Hippocampal formation (tissue), 2 donors: Measurements from ENCODE around the gene OR4D6.
"Not testable (repeated sequence)": the region's sequence is repeated elsewhere in the genome, so short reads cannot be mapped to it uniquely, and the experiment has no call there.

ENCODE experiments used
- DNase-seq, 2 donors: peaks; one replicate each; lab custom pipeline; 2025; lab: John Stamatoyannopoulos, UW

The OR4D6 gene

DNA sequence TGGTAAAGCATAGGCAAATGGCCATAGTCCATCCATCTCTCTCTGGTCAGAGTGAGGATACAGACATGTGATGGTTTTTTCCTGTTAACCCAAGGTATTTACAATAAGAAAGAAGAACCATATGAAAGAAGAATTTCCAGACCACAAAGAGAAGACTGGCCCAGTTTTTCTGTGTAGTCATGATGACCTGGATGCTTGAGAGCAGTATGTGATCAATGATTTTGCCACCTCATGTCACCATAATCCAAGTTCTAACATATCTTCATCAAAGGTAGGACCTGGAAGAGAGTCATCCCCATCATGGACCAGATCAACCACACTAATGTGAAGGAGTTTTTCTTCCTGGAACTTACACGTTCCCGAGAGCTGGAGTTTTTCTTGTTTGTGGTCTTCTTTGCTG lies at the start of gene OR4D6:
OR4D6 (plus strand) TSS at position 301 of the 400 bp plus-strand sequence; CDS start at position 301, 0 bp downstream.
- no peak for DNase-seq

DNA sequence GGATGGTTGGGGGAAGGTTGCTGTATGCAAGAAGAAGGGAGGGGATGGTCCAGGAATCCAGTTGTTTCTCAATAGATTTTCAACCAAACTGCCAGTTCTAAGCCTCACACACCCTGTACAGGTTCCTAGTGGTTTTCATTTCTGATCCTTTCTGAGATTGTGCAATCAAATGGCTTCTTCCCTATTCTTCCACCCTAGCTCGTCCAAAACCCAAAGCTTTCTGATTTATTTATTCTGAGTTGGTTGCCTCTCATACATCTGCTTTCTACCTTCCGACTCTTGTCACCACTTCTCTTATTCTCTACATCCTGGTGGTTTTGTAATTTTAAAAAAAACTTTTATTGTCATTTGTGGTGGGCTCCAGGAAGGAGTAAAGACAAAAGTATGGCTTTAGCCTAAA lies 43.1 kb upstream of the OR4D6 start:
- DNase-seq, result no peak

DNA sequence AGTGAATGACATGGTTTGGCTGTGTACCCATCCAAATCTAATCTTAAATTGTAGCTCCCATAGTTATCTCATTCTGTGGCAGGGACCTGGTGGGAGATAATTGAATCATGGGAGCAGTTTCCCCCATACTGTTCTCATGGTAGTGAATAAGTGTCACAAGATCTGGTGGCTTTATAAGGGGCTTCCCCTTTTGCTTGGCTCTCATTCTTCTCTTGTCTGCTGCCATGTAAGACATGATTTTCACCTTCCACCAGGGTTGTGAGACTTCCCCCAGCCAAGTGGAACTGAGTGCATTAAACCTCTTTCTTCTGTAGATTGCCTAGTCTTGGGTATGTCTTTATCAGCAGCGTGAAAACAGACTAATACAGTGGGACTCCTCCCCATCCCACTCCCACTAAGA lies 41.6 kb upstream of the OR4D6 start:
- no peak for DNase-seq

DNA sequence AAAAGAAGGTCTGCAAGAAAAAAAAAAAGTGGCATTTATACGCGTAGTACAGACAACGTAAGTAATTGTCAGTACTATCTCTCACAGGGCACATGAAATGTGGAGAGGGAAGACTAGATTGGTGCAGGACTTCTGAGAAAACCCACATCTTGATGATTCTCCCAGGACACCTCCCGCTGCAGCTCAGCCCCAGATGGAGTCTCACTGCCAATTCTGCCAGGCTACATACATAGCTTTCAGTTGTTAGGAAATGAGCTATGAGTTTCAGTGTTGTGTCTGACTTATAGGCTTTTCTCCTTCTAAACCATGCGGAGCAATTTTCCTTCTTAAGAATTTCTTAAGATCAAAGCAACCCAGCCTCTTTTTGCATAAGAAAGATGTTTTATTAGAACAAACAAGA lies 40.1 kb upstream of the OR4D6 start:
- no peak for DNase-seq

DNA sequence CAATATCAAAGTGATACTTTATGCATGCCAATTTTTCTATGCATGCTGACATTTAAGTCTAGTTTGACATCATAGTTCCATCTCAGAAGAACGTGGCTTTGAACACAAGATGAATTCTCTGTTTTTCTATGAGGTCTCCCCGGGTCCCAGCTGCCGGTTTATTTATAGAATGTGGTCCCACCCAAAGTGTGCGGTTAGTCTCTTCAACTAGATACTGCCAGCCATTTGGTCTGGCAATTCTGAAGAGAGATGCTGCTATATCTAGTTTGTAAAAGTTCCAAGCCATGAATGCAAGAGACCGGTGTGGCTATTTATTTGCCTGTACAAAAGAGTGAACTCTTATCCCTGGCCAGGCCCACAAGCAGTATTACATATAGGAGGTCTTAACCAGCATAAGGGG lies 39.7 kb upstream of the OR4D6 start:
- no peak for DNase-seq

DNA sequence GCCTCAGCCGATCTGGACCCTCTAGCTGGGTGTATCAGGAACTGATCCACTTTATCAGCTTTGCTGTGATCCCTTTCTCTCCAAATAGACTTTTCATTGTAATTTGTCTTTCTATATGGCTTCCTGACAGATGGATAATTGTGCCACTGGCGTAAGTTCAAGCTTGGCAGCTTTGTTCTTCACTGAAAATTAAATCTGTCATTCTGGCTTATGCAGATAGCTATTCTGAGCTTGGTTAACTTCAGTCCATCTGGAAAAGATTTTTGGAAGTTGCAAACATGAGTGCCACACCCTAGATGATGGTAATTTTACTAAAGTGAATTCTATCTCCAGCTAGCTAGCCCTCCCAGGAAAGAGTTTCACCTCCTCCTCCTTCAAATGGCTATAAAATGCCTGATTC lies 38.6 kb upstream of the OR4D6 start:
- peak in 1 of 2 donors; percentile 33 for DNase-seq

DNA sequence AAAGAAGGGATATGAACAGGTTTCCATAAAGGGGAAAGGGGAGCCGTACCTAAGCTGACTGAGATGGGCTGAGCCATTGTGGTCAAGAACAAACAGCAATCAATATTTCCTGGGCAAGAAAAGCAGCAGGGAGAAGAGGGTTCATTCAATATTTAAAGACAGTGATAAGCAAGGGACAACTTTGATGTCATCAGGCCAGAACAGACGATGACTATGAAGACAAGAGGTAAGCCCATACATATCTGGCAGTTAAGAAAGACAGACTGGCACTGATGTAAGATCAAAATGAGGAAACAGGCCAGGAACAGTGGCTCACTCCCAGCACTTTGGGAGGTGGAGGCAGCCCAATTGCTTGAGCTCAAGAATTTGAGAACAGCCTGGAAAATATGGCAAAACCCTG lies 32.9 kb upstream of the OR4D6 start:
- no peak for DNase-seq

DNA sequence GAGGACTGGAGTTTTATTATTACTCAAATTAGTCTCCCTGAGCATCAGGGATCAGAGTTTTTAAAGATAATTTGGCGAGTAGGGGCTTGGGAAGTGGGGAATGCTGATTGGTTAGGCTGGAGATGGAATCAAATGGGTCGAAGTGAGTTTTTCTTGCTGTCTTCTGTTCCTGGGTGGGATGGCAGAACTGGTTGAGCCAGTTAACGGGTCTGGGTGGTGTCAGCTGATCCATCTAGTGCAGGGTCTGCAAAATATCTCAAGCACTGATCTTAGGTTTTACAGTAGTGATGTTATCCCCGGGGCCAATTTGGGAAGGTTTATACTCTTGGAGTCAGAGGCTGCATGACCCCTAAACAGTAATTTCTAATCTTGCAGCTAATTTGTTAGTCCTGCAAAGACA lies 31.6 kb upstream of the OR4D6 start:
- DNase-seq, result no peak

DNA sequence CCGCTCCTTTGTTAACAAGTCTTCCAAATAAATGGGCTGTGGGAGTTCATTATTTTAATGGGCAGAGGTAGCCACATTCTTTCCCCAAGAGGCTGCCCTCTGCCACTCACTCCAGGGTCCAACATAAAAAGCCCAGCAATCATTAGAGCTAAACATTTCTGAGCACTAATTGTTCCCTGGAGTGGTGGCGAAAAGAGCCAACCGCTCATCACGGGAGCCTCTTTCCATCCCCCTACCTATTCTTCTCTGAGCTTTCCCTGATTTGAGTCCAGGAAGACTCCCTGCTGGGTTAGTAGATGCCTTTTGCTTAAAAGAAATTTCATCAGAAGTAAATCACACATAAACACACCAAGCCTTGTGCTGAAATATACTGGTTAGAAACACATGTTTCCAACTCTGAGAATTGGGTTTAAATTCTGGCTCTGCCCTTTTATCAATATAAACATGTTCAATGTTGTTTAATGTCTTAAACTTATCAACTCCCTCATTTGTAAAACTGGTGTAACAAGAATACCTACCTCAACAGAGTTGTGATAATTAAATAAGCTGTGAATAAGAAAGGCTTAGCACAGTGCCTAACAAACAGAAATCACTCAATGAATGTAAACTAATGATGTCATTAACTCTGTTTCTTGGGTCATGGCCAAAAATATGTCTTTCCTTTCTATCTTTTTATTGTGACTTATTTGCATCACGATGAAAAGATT lies 30.2 kb upstream of the OR4D6 start, which contains the start of gene OR5A2:
OR5A2 (minus strand) TSS at position 53 of the 707 bp plus-strand sequence. CDS start 3,460 bp downstream, outside the sequence.
- DNase-seq, result no peak

DNA sequence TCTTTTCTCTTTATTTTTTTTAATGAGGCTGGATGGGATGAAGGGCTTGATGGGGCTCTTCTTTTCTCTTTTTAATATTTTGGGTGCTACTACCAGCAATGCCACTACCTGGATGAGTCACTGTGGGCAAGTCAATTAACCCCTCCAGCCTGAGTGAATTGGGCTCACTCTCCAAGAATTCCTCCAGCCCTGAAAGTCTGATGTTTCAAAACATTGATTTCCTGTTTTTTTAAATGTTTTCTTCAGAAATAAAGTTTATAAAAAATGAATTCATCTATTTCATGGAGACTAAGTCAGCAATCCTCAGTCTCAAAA lies 29.7 kb upstream of the OR4D6 start:
- DNase-seq, result no peak

DNA sequence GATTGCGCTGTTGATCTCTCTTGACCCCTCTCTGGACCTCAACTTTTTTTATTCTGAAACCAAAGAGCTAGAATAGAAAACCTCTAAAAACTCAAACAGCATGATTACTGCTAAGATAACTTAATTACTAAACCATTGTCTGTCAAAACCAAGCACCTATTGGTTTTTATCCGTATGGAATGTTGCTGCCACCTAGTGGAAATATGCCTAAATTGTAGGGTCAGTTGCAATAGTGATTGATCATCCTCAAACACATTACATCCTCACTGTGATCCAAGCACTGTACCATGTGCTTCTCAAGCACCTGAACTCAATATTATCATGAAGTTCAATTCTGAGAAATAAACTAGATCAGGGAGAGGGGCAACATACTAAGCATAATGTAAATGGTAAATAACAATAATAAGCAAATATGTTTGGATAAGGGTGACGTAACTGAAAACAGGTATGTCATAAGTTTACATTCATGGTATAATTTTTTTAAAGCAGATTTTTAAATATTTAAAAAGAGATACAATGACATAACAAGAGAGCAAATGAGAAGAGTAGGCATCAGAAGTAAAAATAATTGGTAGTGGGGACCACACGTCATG lies 26.7 kb upstream of the OR4D6 start:
- no peak for DNase-seq

DNA sequence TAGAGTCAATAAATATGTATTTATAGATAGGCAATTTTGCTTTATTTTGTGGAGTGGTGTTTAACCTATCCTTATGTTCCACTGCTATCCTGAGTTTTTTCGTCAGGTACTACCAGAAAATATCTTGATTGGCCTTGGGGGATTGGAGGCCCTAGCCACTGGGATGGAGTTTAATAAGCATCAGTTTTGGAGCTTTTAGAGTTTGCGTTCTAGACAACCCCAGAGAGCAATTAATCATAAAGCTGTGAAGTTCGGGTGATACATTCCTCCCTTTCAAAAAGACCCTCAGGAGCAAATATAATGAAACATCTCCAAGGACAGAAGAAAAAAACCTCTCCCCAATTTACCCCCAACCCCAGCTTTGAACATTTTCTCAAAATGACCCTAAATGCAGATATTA lies 20.6 kb upstream of the OR4D6 start, which contains the start of gene OR5A1:
OR5A1 (plus strand) TSS at position 301 of the 400 bp plus-strand sequence. CDS start 6,700 bp downstream, outside the sequence.
- no peak for DNase-seq

DNA sequence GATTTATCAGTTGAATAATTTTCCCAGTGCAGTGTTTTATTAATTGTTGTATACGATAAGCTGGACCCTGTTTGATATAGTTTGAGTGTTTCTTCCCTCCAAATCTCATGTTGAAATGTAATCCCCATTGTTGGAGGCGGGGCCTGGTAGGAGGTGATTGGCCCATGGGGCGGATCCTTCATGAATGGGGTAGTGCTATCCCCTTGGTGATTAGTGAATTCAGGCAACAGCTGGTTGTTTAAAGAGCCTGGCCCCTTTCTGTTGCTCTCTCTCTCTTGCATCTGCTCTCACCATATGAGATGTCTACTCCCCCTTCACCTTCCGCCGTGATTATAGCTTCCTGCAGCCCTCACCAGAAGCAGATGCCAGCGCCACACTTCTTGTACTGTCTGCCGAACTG lies 19.0 kb upstream of the OR4D6 start:
- no peak for DNase-seq

DNA sequence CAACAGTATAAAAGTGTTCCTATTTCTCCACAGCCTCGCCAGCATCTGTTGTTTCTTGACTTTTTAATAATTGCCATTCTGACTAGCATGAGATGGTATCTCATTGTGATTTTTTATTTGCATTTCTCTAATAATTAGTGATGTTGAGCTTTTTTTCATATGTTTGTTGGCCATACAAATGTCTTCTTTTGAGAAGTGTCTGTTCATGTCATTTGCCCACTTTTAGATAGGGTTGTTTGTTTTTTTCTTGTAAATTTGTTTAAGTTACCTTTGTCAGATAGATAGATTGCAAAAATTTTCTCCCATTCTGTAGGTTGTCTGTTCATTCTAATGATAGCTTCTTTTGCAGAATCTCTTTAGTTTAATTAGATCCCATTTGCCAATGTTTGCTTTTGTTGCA lies 11.1 kb upstream of the OR4D6 start:
- not testable (repeated sequence) for DNase-seq

DNA sequence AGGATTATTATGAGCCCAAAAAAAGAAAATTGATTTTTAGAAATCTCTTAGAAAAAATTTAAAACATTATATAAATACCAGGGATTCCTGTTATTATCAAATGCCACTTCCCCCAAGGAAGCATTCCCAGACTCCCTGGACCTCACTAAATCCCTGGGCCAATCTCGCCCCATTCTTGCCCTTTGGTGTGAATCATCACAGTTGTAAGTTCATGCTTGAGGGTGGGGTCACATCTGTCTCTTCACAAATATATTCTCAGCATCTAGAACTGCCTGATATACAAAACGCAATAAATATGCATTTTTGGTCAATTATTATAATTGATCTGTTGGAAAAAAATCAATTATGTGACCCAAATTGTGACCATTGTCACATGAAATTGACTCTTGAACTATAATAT lies 8.3 kb upstream of the OR4D6 start:
- no peak for DNase-seq

DNA sequence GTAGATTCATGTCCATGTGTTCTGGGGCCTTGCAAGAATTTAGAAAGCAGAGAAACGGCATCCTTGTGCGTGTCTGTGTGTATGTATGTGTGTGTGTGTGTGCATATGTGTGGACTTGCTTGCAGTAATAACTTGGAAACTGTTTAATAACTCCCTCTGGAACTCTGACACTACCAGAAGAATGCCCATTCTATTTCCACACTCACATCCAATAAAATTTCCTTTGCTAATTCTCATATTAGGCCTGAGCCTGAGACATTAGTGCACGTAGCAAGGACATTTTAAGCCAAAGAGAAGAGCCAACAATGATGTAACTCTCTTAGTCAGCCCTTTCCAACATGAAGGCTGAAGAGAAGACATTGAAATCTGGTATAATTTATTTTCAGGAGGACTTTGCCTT lies 3.2 kb downstream of the OR4D6 start:
- DNase-seq, result no peak

DNA sequence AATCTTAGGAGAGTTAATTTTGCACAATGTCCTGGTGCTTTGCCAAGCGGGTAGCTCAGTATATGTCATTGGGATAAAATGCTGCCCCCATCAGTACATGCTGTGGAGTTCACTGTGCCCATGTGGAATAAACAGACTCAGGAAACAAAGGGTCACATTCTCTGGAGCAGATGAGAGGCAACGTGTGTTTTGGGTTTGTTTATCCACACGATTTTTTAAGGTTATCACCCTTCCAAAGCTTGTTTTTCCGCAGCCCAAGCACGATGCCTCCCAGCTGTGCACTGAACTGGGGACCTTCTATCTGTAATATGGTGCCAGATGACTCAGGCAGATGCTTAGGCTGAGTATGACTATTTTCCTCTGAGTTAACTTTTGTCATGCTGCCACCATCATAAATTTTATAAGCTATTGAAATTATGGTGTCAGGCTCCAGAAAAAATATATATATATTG lies 6.5 kb downstream of the OR4D6 start:
- DNase-seq, result no peak

DNA sequence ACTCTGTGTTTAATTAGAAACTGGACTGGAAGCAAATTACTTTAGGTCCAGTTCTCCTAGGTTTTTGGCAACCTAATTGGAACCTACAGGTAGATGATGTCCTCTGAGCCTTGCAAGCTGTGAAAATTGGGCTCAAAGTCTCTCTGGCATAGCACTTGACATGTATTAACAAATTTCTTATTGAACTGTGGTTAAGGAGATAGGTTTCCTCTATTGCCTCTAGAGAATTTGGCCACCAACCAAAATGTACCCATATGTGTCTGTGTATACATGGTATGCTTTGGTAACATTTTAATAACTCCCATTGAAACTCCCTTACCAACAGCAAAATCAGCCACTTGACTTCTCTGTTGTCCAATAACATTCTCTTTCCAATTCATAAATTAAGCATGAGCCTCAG lies 16.3 kb downstream of the OR4D6 start, which contains the start of gene OR4D10:
OR4D10 (plus strand) TSS at position 301 of the 400 bp plus-strand sequence. CDS start 4,115 bp downstream, outside the sequence.
- DNase-seq, result no peak

DNA sequence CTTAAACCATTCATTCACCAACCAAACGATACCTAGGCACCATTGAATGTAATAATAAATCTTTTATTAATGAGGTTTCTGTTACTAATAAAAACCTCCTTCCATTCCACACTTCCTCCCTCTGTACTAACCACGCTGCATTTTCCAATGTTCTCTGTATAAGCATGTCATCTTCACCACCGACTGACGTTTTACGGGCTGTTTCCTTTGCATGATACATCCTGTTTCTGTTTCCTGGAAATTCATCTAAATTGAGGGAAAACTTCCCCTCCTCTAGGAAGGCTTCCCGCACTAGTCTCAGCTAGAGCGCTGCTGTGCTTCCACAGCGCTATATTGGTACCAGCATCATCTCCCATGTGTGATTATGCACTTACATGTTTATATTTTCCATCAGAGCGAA lies 18.4 kb downstream of the OR4D6 start:
- no peak for DNase-seq

DNA sequence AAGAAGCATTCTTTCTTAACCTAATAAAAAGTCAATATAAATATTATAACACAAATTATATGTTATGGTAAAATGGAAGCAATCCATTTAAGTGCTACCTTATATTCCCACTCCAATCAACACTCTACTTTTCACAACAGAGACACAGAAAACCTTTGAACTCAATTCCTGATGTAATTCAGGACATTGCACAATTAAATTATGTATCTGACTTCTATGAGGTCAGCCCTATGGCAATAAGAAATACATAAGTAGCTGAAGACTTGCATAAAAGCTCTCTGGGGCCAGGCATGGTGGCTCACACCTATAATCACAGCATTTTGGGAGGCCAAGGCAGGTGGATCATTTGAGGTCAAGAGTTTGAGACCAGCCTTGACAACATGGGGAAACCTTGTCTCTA lies 23.1 kb downstream of the OR4D6 start:
- DNase-seq, result no peak

DNA sequence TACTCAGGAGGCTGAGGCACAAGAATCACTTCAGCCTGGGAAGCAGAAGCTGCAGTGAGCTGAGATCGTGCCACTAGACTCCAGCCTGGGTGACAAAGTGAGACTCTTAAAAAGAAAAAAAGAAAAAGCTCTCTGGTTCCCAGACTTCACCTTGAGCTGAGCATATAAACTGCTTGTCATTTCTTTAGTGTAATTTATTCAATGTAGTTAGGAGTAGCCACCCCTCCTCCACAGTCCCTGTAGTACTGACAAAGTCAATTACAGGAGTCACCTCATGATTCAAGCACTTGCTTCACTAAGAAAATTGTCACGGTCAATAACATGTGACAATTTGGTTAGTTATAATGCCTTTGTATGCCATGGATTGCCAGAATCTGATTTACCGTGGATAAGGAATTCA lies 23.6 kb downstream of the OR4D6 start:
- DNase-seq, result no peak

DNA sequence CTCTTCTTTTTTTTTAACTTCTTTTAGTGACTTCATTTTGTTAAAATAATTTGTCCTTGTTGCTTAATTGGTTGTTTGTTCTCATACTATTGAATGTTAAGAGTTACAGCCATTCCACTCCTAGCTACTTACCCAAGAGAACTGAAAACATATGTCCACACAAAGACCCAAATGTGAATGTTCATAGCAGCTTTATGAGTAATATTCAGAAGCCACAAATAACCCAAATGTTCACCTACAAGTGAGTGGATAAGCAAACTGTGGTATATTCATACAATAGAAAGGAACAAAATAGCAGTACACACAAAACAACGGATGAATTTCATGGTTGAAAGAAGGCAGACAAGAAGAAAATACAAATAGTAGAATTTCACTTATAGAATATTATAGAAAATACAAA lies 45.2 kb downstream of the OR4D6 start:
- DNase-seq, result no peak

DNA sequence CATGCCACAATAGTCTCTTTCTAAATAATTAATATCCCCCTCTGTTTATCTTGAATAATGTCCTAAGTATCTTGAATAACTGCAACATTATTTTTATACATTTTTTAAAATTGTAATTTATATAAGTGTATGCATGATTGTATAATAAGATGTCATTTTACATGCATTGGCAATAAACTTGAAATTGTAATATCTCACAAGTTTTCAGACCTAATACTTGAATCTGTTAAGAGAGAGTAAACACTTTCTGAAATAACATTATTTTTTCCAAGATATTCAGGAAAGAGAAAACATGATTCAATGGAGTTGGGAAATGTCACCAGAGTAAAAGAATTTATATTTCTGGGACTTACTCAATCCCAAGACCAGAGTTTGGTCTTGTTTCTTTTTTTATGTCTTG lies 46.5 kb downstream of the OR4D6 start, which contains the start of gene OR4D11:
OR4D11 (plus strand) TSS at position 301 of the 400 bp plus-strand sequence; CDS start at position 301, 0 bp downstream.
- DNase-seq, result no peak
